GM18511 (cell line): ENCODE results near the gene ILF3.

Experiments
- ATAC-seq: cut with Tn5 transposase; IDR thresholded peaks from one replicate; pipeline ENCODE4 v1.9.1; 2021; ENCODE audit warnings: mild to moderate bottlenecking, moderate library complexity; ENCODE audit not compliant: unreplicated experiment

The ILF3 gene

GRCh38 chr19:10694706-10695307, 40.7 kb downstream of the ILF3 start:
- ATAC-seq: no peak

DNA sequence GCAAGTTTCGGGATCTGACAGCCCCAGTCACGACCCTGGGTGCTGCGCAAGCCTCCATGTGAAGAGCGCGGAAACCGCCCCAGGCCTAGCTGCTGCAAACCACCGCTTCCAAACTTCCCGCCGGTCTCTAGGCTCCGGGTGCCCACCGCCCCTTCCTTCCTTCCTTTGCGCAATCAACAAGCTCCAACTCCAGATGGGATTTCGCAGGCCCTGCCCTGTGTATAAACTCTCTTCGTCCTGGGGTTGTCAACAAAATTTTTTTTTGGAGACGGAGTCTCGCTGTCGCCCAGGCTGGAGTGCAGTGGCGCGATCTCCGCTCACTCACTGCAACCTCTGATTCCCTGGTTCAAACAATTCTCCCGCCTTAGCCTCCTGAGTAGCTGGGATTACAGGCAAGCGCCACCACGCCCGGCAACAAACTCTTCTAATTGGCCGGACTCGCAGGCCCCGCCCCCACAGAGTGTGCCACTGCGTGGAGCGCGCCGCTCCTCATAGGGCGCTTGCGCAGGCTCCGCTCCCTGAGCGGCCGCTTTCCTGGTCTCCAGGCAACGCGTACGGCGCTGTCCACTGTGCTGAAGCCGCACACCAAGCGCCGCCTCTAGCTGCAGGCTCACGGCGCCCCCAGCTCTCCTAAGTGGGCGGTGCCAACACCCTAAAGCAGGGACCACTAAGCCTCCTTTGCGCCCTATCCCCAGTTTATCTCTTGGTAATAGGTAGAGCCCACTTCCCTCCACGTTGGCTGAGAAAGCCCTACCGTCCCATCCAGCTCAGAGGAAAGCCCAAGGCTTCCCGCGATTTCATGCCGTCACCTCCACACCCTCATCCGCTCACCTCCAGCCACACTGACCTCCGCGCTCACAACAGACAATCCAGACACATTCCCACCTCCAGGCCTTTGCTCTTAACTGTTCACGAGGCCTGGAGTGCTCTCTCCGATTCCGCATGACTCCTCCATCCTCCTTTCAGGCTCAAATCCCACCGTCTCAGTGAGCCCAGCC, 41.6 kb downstream of the ILF3 start:
- ATAC-seq: no peak

- no peak for ATAC-seq
These were observed 45.6 kb downstream of the ILF3 start for GRCh38 chr19:10699650-10700335.

DNA sequence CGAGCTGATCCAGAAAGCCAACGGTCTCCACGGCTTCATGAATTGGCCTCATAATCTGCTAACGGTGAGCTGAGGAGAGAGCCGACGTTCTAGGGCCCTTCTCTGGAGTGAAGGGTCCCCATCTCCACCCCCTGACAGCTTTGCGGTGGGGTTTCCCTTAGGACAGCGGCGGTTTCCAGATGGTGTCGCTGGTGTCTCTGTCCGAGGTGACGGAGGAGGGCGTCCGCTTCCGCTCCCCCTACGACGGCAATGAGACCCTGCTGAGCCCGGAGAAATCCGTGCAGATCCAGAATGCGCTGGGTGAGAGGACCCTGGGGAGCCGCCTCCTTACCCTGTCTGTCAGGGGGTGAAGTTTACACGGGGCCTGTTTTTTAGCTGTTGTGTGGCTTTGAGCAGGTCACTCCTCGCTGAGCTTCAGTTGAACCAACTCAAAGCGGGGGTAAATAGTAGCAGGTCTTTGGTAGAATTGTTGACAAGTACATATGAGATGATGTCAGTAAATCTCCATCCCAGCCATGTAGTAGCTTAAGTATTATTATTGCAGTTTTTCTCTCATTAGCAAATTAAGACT, 47.9 kb downstream of the ILF3 start:
- peak; percentile 18 for ATAC-seq

GRCh38 chr19:10706990-10707389, 52.8 kb downstream of the ILF3 start:
- no peak for ATAC-seq

DNA sequence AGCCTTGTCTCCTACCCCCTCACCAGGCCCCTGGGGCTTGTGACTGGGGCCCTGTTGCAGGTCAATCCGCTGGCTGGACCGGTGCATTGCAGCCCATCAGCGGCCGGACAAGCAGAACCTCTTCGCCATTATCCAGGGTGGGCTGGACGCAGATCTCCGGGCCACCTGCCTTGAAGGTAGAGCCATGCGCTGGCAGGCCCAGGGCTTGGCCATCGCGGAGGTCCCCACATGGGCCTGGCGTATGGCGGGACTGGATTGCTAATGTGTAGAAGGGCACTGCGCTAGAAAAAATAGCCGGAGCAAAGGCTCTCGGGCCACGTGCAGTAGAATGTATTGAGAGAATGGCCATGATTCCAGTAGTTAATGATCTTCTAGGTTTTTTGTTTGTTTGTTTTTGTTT, 53.3 kb downstream of the ILF3 start:
- ATAC-seq: no peak

DNA sequence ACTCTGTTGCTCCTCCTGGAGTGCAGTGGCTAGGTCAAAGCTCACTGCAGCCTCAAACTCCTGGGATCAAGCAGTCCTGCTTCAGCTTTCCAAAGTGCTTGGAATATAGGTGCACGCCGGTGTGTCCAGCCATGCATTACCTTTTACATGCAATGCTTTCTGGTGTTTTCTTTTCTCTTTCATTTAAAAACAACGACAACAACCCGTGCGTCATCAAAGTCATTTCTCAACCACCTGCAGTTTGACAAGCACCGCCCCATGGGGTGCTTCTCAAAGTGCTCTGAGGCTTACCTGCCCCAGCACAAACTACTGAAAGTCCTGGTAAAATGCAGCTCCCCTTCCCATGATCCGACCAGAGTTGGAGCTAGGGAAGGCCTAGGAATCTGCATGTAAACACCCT, 54.1 kb downstream of the ILF3 start:
- no peak for ATAC-seq

DNA sequence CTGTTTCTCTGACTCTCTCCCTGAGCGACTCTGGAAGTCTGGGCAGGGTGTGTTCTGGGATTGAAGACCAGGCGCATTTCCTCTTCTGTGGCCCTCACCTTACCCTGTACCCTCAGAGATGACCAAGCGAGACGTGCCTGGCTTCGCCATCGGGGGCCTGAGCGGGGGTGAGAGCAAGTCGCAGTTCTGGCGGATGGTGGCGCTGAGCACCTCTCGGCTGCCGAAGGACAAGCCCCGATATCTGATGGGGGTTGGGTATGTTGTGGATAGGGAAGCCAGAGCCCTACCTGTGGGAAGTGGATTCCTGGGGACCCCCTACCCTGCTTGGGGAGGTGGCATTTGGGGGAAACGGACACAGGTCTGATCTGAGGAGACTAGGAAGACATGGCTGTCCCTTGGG, 57.9 kb downstream of the ILF3 start:
- ATAC-seq: no peak

- no peak for ATAC-seq
These were observed 58.6 kb downstream of the ILF3 start for GRCh38 chr19:10712754-10713153.

GRCh38 chr19:10713317-10713716, 59.2 kb downstream of the ILF3 start:
- ATAC-seq: no peak

DNA sequence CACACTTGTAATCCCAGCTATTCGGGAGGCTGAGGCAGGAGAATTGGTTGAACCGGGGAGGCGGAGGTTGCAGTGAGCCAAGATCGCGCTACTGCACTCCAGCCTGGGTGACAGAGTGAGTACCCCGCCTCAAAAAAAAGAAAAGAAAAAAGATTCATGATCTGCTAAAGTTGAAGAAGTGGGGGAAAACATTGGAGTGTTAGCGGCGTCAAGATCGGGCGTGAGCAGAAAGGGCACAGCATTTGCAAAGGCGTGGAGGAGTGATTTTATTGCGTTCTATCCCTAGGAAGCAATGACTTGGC, 62.9 kb downstream of the ILF3 start:
- ATAC-seq: no peak

DNA sequence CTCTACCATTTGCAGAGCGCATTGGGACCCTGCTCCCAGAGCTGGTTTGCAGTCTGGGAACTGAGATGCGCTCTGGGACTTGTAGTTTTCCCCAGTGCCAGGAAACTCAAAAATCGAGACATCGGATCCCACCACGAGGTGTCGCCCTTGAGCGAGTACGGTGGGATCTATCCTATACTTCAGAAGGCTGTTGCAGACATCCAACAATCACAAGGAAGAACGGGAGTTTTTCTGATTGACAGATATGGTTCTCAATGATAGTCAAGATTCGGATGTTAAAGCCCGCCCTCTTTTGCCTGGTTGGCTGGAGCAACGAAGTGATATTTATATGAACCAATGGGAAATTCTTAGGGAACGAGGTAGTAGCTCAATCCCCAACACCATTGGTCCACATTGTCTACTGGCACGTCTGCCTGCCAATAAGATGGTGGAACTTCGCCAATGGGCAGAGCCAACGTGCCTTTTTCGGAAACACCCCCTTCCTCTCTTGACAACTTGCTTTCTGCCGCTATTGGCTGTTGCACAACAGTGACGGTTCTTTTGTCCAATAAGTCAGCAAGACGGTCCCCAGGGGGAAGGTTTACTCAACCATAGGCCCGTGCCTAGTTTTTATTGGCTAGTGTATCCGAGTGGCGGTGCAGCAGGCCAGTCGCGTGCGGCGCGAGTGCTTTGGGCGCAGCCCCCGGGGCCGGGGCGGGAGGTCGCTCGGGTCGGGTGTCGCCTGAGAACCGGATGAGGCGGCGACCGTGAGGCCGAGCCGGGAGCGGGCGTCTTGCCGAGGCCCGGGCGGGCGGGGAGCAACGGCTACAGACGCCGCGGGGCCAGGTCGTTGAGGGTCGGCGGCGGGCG, 63.4 kb downstream of the ILF3 start, which contains the start of gene DNM2:
Gene DNM2, plus strand, starts transcription at position 724 of the 849 bp plus-strand sequence. CDS start 164 bp downstream, outside the sequence.
- peak; percentile 89 for ATAC-seq

- ATAC-seq: peak; percentile 32
These were observed 64.4 kb downstream of the ILF3 start for GRCh38 chr19:10718205-10719196.

- no peak for ATAC-seq
These were observed 65.4 kb downstream of the ILF3 start for GRCh38 chr19:10719466-10719961.

- ATAC-seq: no peak
These were observed 66.5 kb downstream of the ILF3 start for GRCh38 chr19:10720607-10721125.

DNA sequence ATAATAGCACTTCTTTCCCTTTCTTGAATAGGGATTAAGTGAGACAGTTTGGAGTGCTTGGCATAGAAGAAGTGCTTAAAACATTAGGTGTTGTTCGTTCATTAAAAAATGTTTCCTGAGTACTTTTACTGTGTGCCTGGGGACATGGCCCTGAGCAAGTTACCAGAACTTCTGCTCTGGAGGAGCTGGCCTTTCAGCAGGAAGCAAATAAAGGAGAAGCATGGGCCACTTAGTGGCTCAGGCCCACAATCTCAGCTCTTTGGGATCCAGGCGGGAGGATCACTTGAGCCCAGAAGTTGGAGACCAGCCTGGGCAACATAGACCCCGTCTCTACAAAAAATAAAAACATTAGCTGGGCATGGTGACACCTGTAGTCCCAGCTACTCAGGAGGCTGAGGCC, 69.4 kb downstream of the ILF3 start:
- no peak for ATAC-seq

- no peak for ATAC-seq
These were observed 70.5 kb downstream of the ILF3 start for GRCh38 chr19:10724573-10725071.

DNA sequence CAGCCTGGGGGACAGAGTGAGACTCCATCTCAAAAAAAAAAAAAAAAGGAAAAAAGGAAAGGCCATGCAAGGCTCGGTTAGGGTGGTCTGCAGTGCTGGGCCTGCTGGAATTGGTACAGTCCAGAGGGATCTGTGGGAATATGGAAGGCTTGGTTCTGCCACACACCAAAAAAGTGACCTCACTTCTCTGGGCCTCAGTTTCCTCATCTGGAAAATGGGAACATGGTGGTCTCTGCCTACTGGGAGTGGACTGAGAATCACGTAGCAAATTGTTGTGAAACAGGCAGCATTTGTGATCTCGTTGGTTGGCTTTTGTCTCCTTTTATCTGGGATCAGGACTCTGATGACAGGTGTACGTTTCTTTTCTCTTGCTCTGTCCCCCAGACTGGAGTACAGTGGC, 71.3 kb downstream of the ILF3 start:
- ATAC-seq: no peak

DNA sequence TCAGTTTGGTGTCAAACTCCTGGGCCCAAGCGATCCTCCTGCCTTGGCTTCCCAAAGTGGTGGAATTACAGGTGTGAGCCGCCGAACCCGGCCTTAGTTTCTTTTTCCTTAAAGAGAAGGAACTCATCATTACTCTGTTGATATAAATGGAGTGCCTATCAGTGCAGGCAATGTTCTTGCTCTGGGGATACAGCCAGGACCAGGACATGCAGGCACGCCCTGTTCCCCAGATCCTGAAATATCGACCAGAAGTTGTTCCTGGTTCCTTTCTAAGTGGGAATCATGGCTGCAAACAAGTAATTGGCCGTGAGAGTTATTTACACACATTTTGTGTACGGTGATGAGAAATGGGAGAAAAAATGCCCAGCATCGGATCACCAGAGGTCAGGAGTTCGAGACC, 72.1 kb downstream of the ILF3 start:
- no peak for ATAC-seq
